Gastroesophageal sphincter (tissue), 4 donors: Measurements from ENCODE around the gene COX18. TPM values are rescaled to one million over a fixed set of nuclear protein-coding genes. Genes with fewer than 3 reads are reported as not detected.

Experiments
- ATAC-seq: fragments of 150-250 bp; one replicate; pipeline ENCODE4 v1.9.1; 2016; ENCODE audit warnings: mild to moderate bottlenecking, moderate library complexity
- H3K27ac ChIP-seq, 4 donors: fragments of 200-600 bp; sonication (generic) in 3 of 4; 1 replicate in 3 of 4; 2 replicates in 1 of 4; pipeline ENCODE4 v1.5.1; 2016 to 2019
- H3K27me3 ChIP-seq: fragments of 200-600 bp; sonication (generic); one replicate; pipeline ENCODE4 v1.5.1; 2019
- H3K36me3 ChIP-seq, 2 donors: fragments of 200-600 bp; sonication (generic); one replicate each; pipeline ENCODE4 v1.5.1; 2019; ENCODE audit warnings: control low read depth in 1 of 2
- H3K4me1 ChIP-seq, 3 donors: fragments of 200-600 bp; sonication (generic); 1 replicate in 2 of 3; 2 replicates in 1 of 3; pipeline ENCODE4 v1.5.1; 2016 to 2019; ENCODE audit warnings: control low read depth in 2 of 3
- H3K4me3 ChIP-seq, 2 donors: fragments of 200-600 bp; sonication (generic); one replicate each; pipeline ENCODE4 v1.5.1; 2019; ENCODE audit warnings: mild to moderate bottlenecking in 1 of 2, moderate library complexity in 1 of 2
- H3K9me3 ChIP-seq, 3 donors: fragments of 200-600 bp; sonication (generic); one replicate each; pipeline ENCODE4 v1.5.1; 2017 to 2019; ENCODE audit warnings: control low read depth in 2 of 3
- CTCF ChIP-seq, 4 experiments: fragments of 200-600 bp in 2 of 4; fragments of 450-650 bp in 2 of 4; sonication (generic) in 1 of 4; IDR thresholded peaks; one replicate each; pipeline ENCODE4 v1.5.1; 2017 to 2019; ENCODE audit warnings: antibody characterized with exemption in 4 of 4, mild to moderate bottlenecking in 2 of 4, moderate library complexity in 2 of 4
- EP300 ChIP-seq: sonication (generic); formaldehyde crosslinking; IDR thresholded peaks from one replicate; pipeline ENCODE4 v1.6.1; 2017; ENCODE audit warnings: antibody characterized with exemption, mild to moderate bottlenecking
- POLR2A ChIP-seq, 2 donors: fragments of 450-650 bp; IDR thresholded peaks; one replicate each; pipeline ENCODE4 v1.6.1; 2017; ENCODE audit warnings: antibody characterized with exemption in 2 of 2, mild to moderate bottlenecking in 2 of 2, moderate library complexity in 1 of 2
- POLR2AphosphoS5 ChIP-seq: sonication (generic); formaldehyde crosslinking; IDR thresholded peaks from one replicate; pipeline ENCODE4 v1.6.1; 2017; ENCODE audit warnings: antibody characterized with exemption
- WGBS, 2 donors: methylation state at CpG; one replicate each; pipeline ENCODE4 v1.1.5; 2018; ENCODE audit warnings: low coverage in 1 of 2; 5-methylcytosine and 5-hydroxymethylcytosine counted together
- total RNA-seq, 4 donors: library from RNA; depleted of rRNA; stranded (reverse); fragments of >200 nt; gene quantifications; one replicate each; pipeline ENCODE4 v1.1.0, GENCODE V29; 2016

COX18 gene
- total RNA-seq, 4 donors from 2014 or later, result 11.6 to 24.5 (median 19.4) TPM

- no peak for ATAC-seq
- Histone ChIP-seq H3K4me1 (peaks cover 0 to 30% (median 0%) of the 10 kb centered on the region in 3 donors), H3K27ac (no peak overlapping the region), H3K27me3 (no peaks in the 10 kb centered on the region), H3K9me3 (no peaks in the 10 kb centered on the region), H3K36me3 (peaks cover 5 to 52% of the 10 kb centered on the region in 2 donors), H3K4me3 (no peak overlapping the region)
- no peak for TF ChIP-seq EP300
- TF ChIP-seq POLR2AphosphoS5, result no peak
These were observed 18.4 kb upstream of the COX18 start for GRCh38 chr4:73087871-73088270.

DNA sequence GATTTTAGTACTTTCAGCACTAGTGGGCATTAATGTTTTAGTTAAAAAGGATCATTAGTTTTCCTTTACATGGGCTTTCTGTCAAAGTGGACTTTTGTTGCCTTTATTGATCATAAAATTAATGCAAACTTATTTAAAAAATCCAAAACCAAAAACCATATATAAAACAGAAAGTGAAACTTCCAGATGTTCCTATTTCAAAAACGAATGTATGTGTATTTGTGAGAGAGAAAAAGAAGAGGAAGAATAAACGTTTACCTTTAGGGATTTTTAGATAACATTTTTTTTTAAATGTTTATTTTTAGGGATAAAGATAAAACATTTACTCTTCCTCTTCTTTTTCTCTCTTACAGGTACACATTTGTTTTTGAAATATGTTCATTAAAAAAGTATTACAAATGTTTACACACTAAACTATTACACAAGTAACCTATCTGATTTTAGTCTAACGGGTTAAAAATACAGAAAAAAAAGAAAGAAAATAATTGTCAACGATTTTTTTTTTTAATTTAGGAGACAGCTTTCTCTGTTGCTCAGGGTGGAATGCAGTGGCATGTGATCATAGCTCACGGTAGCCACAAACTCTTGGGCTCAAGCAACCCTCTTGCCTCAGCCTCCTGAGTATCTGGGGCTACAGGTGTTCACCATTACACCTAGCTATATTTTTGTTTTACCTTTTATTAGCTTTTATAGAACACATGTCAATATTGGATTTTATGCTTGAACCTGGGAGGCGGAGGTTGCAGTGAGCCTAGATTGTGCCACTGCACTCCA lies 16.8 kb upstream of the COX18 start:
- no peaks in the 10 kb centered on the region for H3K9me3 ChIP-seq
- H3K27ac ChIP-seq, result no peak overlapping the region

DNA sequence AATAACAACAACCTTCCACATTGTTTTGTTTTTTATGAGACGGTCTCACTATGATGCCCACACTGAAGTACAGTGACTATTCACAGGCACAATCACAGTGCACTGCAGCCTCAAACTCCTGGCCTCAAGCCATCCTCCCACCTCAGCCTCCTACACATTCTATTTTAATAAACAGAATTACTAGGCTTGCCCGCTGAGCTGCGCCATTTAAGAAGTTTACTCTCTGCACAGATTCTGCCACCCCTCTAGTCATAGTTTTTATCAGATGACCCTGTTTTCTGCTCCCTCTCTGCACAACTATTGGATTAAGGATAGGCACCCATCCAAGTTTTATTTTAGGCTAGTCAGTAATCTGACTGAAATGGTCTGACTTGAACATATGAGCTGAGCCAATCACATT lies 11.3 kb upstream of the COX18 start:
- WGBS, 2 donors, result 52 to 67% methylated on average over 3 of the region's 3 CpGs
- H3K9me3 ChIP-seq, result no peaks in the 10 kb centered on the region
- TF ChIP-seq EP300 (no peak), POLR2AphosphoS5 (no peak), CTCF (IDR thresholded peaks at IDR 0.05) (no peak)
- peaks cover 0 to 75% of the 10 kb centered on the region in 2 donors for H3K36me3 ChIP-seq
- H3K4me3 ChIP-seq, result no peak overlapping the region
- H3K4me1 ChIP-seq, result peaks cover 0 to 6% (median 0%) of the 10 kb centered on the region in 3 donors
- no peaks in the 10 kb centered on the region for H3K27me3 ChIP-seq
- no peak for ATAC-seq
- no peak overlapping the region for H3K27ac ChIP-seq

More for the DNA sequence above, 16.8 kb upstream of the COX18 start:
- no peak for TF ChIP-seq EP300
- TF ChIP-seq POLR2AphosphoS5, result no peak
- H3K4me1 ChIP-seq, result peaks cover 0 to 30% (median 0%) of the 10 kb centered on the region in 3 donors
- 29% methylated on average over 5 of the region's 6 CpGs for WGBS, 2 donors
- peaks cover 5 to 51% of the 10 kb centered on the region in 2 donors for H3K36me3 ChIP-seq
- H3K27me3 ChIP-seq, result no peaks in the 10 kb centered on the region
- H3K4me3 ChIP-seq, result no peak overlapping the region
- no peak for ATAC-seq

DNA sequence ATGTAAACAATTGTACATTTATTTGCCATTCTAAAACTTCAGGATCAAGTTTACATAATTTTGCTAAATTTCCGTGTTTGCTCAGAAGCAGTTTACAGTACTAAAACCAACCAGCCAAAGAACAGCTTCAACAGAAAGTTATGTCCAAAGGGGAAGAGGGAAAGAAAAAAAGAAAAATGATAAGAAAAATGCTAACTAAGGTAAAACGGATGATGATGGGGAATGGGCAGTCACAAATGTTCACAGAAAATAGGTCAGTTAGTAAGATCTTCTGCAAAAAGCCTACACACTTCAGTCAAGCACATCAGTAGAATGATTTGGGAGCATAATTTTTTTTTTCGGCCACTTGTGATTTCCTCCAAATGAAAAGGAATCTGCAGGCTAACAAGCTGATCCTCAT lies 6.3 kb upstream of the COX18 start:
- TF ChIP-seq POLR2AphosphoS5 (no peak), EP300 (no peak), POLR2A (IDR thresholded peaks at IDR 0.05) (no peak), CTCF (IDR thresholded peaks at IDR 0.05) (no peak)
- no peak for ATAC-seq
- WGBS, 2 donors, result 52 to 74% methylated on average over 3 of the region's 3 CpGs
- peaks cover 0 to 58% of the 10 kb centered on the region in 2 donors for H3K36me3 ChIP-seq
- H3K4me3 ChIP-seq, result no peak overlapping the region
- no peak overlapping the region for H3K27ac ChIP-seq
- H3K27me3 ChIP-seq, result no peaks in the 10 kb centered on the region
- H3K9me3 ChIP-seq, result no peaks in the 10 kb centered on the region
- peaks cover 0 to 5% (median 0%) of the 10 kb centered on the region in 3 donors for H3K4me1 ChIP-seq

- peaks cover 0 to 7% of the 10 kb centered on the region in 2 donors for H3K36me3 ChIP-seq
- 2 to 3% methylated on average over 9 of the region's 9 CpGs for whole genome bisulfite sequencing, 2 donors
- peak; percentile 0 for ATAC-seq
- no peaks in the 10 kb centered on the region for H3K27me3 ChIP-seq
- no peaks in the 10 kb centered on the region for H3K9me3 ChIP-seq
- H3K27ac ChIP-seq, result peak overlapping the region; percentile 84 to 99 (median 93)
- no peak for TF ChIP-seq CTCF (IDR thresholded peaks at IDR 0.05)
- TF ChIP-seq EP300, result no peak
- no peak for TF ChIP-seq POLR2AphosphoS5
- TF ChIP-seq POLR2A (IDR thresholded peaks at IDR 0.05), result no peak
- peaks cover 0 to 39% (median 10%) of the 10 kb centered on the region in 3 donors for H3K4me1 ChIP-seq
- peak overlapping the region; percentile 58 to 75 for H3K4me3 ChIP-seq
These were observed 516 bp upstream of the COX18 start for GRCh38 chr4:73070074-73070390.
